ENCODE measurements around the gene DACT2.

DNA sequence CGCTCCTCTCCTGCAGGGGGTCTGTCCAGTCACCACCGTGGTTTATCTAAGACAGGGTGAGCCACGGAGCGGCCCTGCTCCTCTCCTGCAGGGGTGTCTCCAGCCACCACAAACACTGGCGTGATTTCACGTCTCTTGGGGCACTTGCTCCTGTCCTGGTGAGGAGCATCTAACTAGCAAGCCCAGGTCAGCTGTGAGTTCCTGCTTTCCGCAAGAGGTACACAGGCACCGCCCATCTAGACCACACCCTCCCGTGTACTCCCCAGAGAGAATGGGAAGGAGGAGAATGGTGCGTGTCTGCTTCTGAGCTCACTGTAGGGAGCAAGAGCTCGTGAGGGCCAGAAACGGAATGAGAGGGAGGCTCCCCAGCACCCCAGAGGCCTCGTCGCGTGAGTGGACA lies 40.7 kb downstream of the DACT2 start:
- TF ChIP-seq, protein P1, sequence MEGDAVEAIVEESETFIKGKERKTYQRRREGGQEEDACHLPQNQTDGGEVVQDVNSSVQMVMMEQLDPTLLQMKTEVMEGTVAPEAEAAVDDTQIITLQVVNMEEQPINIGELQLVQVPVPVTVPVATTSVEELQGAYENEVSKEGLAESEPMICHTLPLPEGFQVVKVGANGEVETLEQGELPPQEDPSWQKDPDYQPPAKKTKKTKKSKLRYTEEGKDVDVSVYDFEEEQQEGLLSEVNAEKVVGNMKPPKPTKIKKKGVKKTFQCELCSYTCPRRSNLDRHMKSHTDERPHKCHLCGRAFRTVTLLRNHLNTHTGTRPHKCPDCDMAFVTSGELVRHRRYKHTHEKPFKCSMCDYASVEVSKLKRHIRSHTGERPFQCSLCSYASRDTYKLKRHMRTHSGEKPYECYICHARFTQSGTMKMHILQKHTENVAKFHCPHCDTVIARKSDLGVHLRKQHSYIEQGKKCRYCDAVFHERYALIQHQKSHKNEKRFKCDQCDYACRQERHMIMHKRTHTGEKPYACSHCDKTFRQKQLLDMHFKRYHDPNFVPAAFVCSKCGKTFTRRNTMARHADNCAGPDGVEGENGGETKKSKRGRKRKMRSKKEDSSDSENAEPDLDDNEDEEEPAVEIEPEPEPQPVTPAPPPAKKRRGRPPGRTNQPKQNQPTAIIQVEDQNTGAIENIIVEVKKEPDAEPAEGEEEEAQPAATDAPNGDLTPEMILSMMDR (conservative IDR thresholded peaks at IDR 0.05) = no peak
- no peak for TF ChIP-seq ZFX (IDR thresholded peaks at IDR 0.05)

Data from C4-2B (cell line).